Activated CD4-positive, alpha-beta T cell treated with anti-CD3 and anti-CD28 coated beads for 48 hours (primary cell): ENCODE data around the gene CHRNA7.
"Not testable (repeated sequence)": the region's sequence is repeated elsewhere in the genome, so short reads cannot be mapped to it uniquely, and the experiment has no call there.

ENCODE experiments used
- DNase-seq: peaks from one replicate; pipeline ENCODE4 v3.0.0-alpha.2; 2020

CHRNA7 gene

GRCh38 chr15:32122013-32122412, 91.7 kb downstream of the CHRNA7 start:
- DNase-seq, result no peak

GRCh38 chr15:32123473-32123872, 93.2 kb downstream of the CHRNA7 start:
- DNase-seq, result no peak

- no peak for DNase-seq
These were observed 94.4 kb downstream of the CHRNA7 start for GRCh38 chr15:32124726-32125125.

GRCh38 chr15:32125595-32125994, 95.3 kb downstream of the CHRNA7 start:
- no peak for DNase-seq

- no peak for DNase-seq
These were observed 99.5 kb downstream of the CHRNA7 start for GRCh38 chr15:32129815-32130214.

- DNase-seq, result no peak
These were observed 100.5 kb downstream of the CHRNA7 start for GRCh38 chr15:32130823-32131222.

GRCh38 chr15:32131803-32132202, 101.5 kb downstream of the CHRNA7 start:
- no peak for DNase-seq

GRCh38 chr15:32132859-32133258, 102.5 kb downstream of the CHRNA7 start:
- no peak for DNase-seq

- DNase-seq, result no peak
These were observed 104.5 kb downstream of the CHRNA7 start for GRCh38 chr15:32134842-32135241.

GRCh38 chr15:32135335-32135734, 105.0 kb downstream of the CHRNA7 start:
- DNase-seq, result no peak

- DNase-seq, result not testable (repeated sequence)
These were observed 115.2 kb downstream of the CHRNA7 start for GRCh38 chr15:32145512-32145911.

GRCh38 chr15:32148833-32149555, 118.7 kb downstream of the CHRNA7 start:
- DNase-seq, result no peak

GRCh38 chr15:32152574-32152973, 122.3 kb downstream of the CHRNA7 start:
- DNase-seq, result no peak

- not testable (repeated sequence) for DNase-seq
These were observed 123.7 kb downstream of the CHRNA7 start for GRCh38 chr15:32153868-32154623.

- DNase-seq, result not testable (repeated sequence)
These were observed 131.8 kb downstream of the CHRNA7 start for GRCh38 chr15:32162143-32162542.

- not testable (repeated sequence) for DNase-seq
These were observed 133.8 kb downstream of the CHRNA7 start for GRCh38 chr15:32164065-32164464.

- not testable (repeated sequence) for DNase-seq
These were observed 134.4 kb downstream of the CHRNA7 start for GRCh38 chr15:32164747-32165146.

GRCh38 chr15:32165775-32166174, 135.5 kb downstream of the CHRNA7 start:
- DNase-seq, result not testable (repeated sequence)

GRCh38 chr15:32166270-32166669, 136.0 kb downstream of the CHRNA7 start:
- DNase-seq, result not testable (repeated sequence)

GRCh38 chr15:32167913-32168312, 137.6 kb downstream of the CHRNA7 start:
- DNase-seq, result not testable (repeated sequence)

GRCh38 chr15:32180579-32180978, 150.3 kb downstream of the CHRNA7 start:
- not testable (repeated sequence) for DNase-seq

GRCh38 chr15:32193780-32194179, 163.5 kb downstream of the CHRNA7 start:
- DNase-seq, result not testable (repeated sequence)

GRCh38 chr15:32196206-32196605, 165.9 kb downstream of the CHRNA7 start:
- not testable (repeated sequence) for DNase-seq

- not testable (repeated sequence) for DNase-seq
These were observed 168.6 kb downstream of the CHRNA7 start for GRCh38 chr15:32198938-32199337.
